Endothelial cell of umbilical vein (primary cell): Measurements from ENCODE around the gene DSCAML1. TPM values are rescaled to one million over a fixed set of nuclear protein-coding genes. Genes with fewer than 3 reads are reported as not detected.

Source experiments
- BruUV-seq: library from RNA; stranded (reverse); fragments of 400-500 nt; replicated peaks from 2 replicates; lab custom pipeline; 2021; lab: Mats Ljungman, UMichigan
- CTCF ChIA-PET: fragments of 300-600, 350-600 bp; sonication (Branson Sonifier 250); formaldehyde crosslinking; loops from one replicate; lab custom pipeline; 2021; ENCODE audit warnings: antibody characterized with exemption, inconsistent platforms; lab: Charles Lee
- POLR2A ChIA-PET: fragments of 300-600, 350-600 bp; sonication (Branson Sonifier 250); formaldehyde crosslinking; loops from one replicate; lab custom pipeline; 2021; ENCODE audit warnings: antibody characterized with exemption, inconsistent platforms; lab: Charles Lee
- DNase-seq: peaks from one replicate; pipeline ENCODE4 v3.0.0-alpha.2; 2011; ENCODE audit warnings: low read depth, low spot score
- FAIRE-seq: peaks from 2 replicates; lab custom pipeline; 2011; peaks lifted over from hg19 to GRCh38; lab: Jason Lieb, UNC
- H2AFZ ChIP-seq: 2 replicates; pipeline ENCODE4 v1.6.0; 2012; ENCODE audit warnings: low read depth, low read length, control low read depth, inconsistent platforms
- H3K27ac ChIP-seq: 2 replicates; pipeline ENCODE4 v1.5.1; 2011; ENCODE audit warnings: low read depth, mild to moderate bottlenecking, control low read depth, low read length, moderate library complexity; ENCODE audit not compliant: insufficient read depth
- H3K27me3 ChIP-seq, 2 experiments: 2 replicates each; pipeline versions ENCODE4 v1.6.0 to v1.6.1; 2011; ENCODE audit warnings: low read length in 2 of 2, mixed read lengths in 1 of 2; ENCODE audit not compliant: control insufficient read depth in 2 of 2, insufficient read depth in 2 of 2
- H3K36me3 ChIP-seq, 2 experiments: 2 replicates in 1 of 2; 3 replicates in 1 of 2; pipeline ENCODE4 v1.5.1; 2011; ENCODE audit warnings: low read length in 2 of 2, mild to moderate bottlenecking in 1 of 2, moderate library complexity in 1 of 2; ENCODE audit not compliant: control insufficient read depth in 2 of 2, insufficient read depth in 2 of 2; ENCODE audit errors: extremely low read depth in 1 of 2
- H3K4me1 ChIP-seq: 3 replicates; pipeline ENCODE4 v1.5.1; 2011; ENCODE audit warnings: mild to moderate bottlenecking, low read length; ENCODE audit not compliant: control insufficient read depth, insufficient read depth; ENCODE audit errors: extremely low read depth
- H3K4me2 ChIP-seq: 2 replicates; pipeline ENCODE4 v1.6.1; 2011; ENCODE audit warnings: low read length, control low read depth, mixed read lengths; ENCODE audit not compliant: insufficient read depth
- H3K4me3 ChIP-seq, 3 experiments: fragments of 200-600 bp in 1 of 3; sonication (generic), shearing (Covaris generic) in 1 of 3; replicated peaks in 1 of 3; 2 replicates each; pipeline ENCODE4 v1.5.1; 2011 to 2016; ENCODE audit warnings: control low read depth in 3 of 3, low read length in 3 of 3, mild to moderate bottlenecking in 2 of 3, inconsistent platforms in 1 of 3, low read depth in 1 of 3, moderate library complexity in 1 of 3; ENCODE audit not compliant: insufficient read depth in 1 of 3
- H3K79me2 ChIP-seq: 2 replicates; pipeline ENCODE4 v1.6.0; 2012; ENCODE audit warnings: low read length, inconsistent platforms; ENCODE audit not compliant: control insufficient read depth, insufficient read depth
- H3K9ac ChIP-seq: replicated peaks from 2 replicates; pipeline ENCODE3; 2011; ENCODE audit warnings: low read length, control low read depth; ENCODE audit not compliant: insufficient read depth; ENCODE audit errors: extremely low read depth
- H3K9me1 ChIP-seq: replicated peaks from 3 replicates; pipeline ENCODE4 v1.6.0; 2011; ENCODE audit warnings: mild to moderate bottlenecking, low read length; ENCODE audit not compliant: control insufficient read depth, insufficient read depth; ENCODE audit errors: extremely low read depth
- H3K9me3 ChIP-seq: replicated peaks from 2 replicates; pipeline ENCODE4 v1.5.1; 2012; ENCODE audit warnings: low read length, inconsistent platforms; ENCODE audit not compliant: control insufficient read depth, insufficient read depth
- H4K20me1 ChIP-seq: replicated peaks from 2 replicates; pipeline ENCODE3; 2011; ENCODE audit warnings: mild to moderate bottlenecking, low read length; ENCODE audit not compliant: control insufficient read depth, insufficient read depth; ENCODE audit errors: extremely low read depth
- EZH2 ChIP-seq: IDR thresholded peaks from 2 replicates; pipeline ENCODE4 v1.6.1; 2012; ENCODE audit warnings: borderline replicate concordance, low read depth, mild to moderate bottlenecking, moderate library complexity, low read length, inconsistent platforms; ENCODE audit not compliant: severe bottlenecking
- FOS ChIP-seq: IDR thresholded peaks from 2 replicates; pipeline ENCODE4 v1.6.1; 2011; ENCODE audit warnings: mild to moderate bottlenecking, low read length, moderate library complexity, borderline replicate concordance; ENCODE audit not compliant: insufficient read depth
- GATA2 ChIP-seq: IDR thresholded peaks from 2 replicates; pipeline ENCODE4 v1.7.0; 2011; ENCODE audit warnings: low read depth, mild to moderate bottlenecking, moderate library complexity, mixed read lengths, low read length; ENCODE audit not compliant: insufficient read length, insufficient read depth
- JUN ChIP-seq: IDR thresholded peaks from 2 replicates; pipeline ENCODE4 v1.6.1; 2011; ENCODE audit warnings: borderline replicate concordance, low read depth; ENCODE audit not compliant: insufficient read length, insufficient read depth
- MYC ChIP-seq: IDR thresholded peaks from one replicate; pipeline ENCODE4 v1.6.1; 2011; ENCODE audit warnings: mild to moderate bottlenecking, low read depth, low read length
- POLR2A ChIP-seq: IDR thresholded peaks from 2 replicates; pipeline ENCODE4 v1.6.1; 2012; ENCODE audit warnings: low read depth, mild to moderate bottlenecking, control low read depth, low read length
- POLR2AphosphoS5 ChIP-seq: IDR thresholded peaks from 2 replicates; pipeline ENCODE4 v1.6.1; 2012; ENCODE audit warnings: low read depth, mild to moderate bottlenecking, control low read depth, low read length, moderate library complexity; ENCODE audit not compliant: insufficient read depth
- dilution Hi-C: fragments of 300-500 bp; cut with MboI; formaldehyde crosslinking; loops from one replicate; pipeline ENCODE4 v1.15.0; 2019; ENCODE audit warnings: low sequenced_read_pairs; ENCODE audit not compliant: extremely low pct_ligation_motif_present
- intact Hi-C: fragments of 100-400 bp; cut with micrococcal nuclease; formaldehyde crosslinking; loops from one replicate; pipeline ENCODE4 v1.10.0; 2022
- polyA plus RNA-seq, 4 experiments: library from polyadenylated mRNA; depleted of rRNA in 3 of 4; stranded (reverse) in 3 of 4; unstranded in 1 of 4; fragments of >200 nt; gene quantifications; 2 replicates each; pipeline versions ENCODE4 v1.2.1 to v1.2.3, GENCODE V29; 2011 to 2012; ENCODE audit warnings: missing spikeins in 1 of 4
- total RNA-seq: library from RNA; stranded (reverse); gene quantifications from 2 replicates; pipeline ENCODE4 v1.2.3, GENCODE V29; 2021
- TF ChIP-seq, protein P1 (sequence below), 2 donors: IDR thresholded peaks; 1 replicate in 1 of 2; 2 replicates in 1 of 2; pipeline ENCODE4 v1.5.1; 2011; ENCODE audit warnings: low read length in 2 of 2, mild to moderate bottlenecking in 2 of 2, moderate library complexity in 2 of 2, control low read depth in 1 of 2, inconsistent platforms in 1 of 2, low read depth in 1 of 2; ENCODE audit not compliant: insufficient read depth in 1 of 2; ENCODE audit errors: extremely low read depth in 1 of 2
- TF ChIP-seq, protein P2 (sequence below): IDR thresholded peaks from 2 replicates; pipeline ENCODE4 v1.6.1; 2011; ENCODE audit not compliant: insufficient read depth, insufficient read length

DSCAML1 gene
- total and polyA plus RNA-seq, 2 donors (not counting 3 experiments of a cell fraction or from before 2014, with no cell fraction given) = not detected

DNA sequence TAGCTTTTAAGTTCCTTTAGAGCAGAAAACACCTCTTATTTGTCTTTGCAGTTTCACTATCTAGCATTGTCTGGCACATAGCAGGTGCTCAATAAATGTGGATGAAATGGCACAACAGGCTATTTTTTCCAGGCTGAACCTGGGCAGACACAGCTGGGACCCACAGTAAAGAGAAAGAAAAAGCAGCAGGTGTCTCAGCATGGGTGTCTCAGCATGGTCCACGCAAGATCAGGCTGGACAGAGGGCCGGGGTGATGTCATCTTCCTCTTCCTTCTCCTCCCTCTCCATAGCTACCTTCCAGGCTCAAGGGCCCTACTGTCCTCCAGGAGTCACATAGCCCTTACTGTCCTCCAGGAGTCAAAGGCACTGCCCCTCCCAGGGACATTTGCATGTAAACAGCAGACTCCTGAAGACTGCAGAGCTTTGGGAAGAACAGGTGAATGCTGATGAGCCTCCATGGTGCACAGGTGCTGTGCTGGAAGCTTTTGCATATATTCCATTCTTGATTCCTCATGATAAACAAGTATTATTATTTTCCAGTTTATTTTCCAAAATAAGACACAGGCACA is 65.2 kb downstream of the DSCAML1 start:
- ChIA-PET POLR2A (no interaction called here), CTCF (interaction anchor here (1.0 kb wide), 1 partner anchor 306 kb away, joined by 4 read pairs; no protein-coding TSS in a partner anchor)
- DNase-seq (no peak), FAIRE-seq (no peak)
- TF ChIP-seq GATA2 (no peak), EZH2 (no peak), FOS (no peak), POLR2AphosphoS5 (no peak), JUN (no peak), POLR2A (no peak), MYC (no peak)
- TF ChIP-seq, protein P1, sequence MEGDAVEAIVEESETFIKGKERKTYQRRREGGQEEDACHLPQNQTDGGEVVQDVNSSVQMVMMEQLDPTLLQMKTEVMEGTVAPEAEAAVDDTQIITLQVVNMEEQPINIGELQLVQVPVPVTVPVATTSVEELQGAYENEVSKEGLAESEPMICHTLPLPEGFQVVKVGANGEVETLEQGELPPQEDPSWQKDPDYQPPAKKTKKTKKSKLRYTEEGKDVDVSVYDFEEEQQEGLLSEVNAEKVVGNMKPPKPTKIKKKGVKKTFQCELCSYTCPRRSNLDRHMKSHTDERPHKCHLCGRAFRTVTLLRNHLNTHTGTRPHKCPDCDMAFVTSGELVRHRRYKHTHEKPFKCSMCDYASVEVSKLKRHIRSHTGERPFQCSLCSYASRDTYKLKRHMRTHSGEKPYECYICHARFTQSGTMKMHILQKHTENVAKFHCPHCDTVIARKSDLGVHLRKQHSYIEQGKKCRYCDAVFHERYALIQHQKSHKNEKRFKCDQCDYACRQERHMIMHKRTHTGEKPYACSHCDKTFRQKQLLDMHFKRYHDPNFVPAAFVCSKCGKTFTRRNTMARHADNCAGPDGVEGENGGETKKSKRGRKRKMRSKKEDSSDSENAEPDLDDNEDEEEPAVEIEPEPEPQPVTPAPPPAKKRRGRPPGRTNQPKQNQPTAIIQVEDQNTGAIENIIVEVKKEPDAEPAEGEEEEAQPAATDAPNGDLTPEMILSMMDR (IDR thresholded peaks at IDR 0.05; ENCODE audit: extremely low read depth in 1 of 2, insufficient read depth in 1 of 2, low read depth in 1 of 2, low read length in 2 of 2) = no peak
- TF ChIP-seq, protein P2, sequence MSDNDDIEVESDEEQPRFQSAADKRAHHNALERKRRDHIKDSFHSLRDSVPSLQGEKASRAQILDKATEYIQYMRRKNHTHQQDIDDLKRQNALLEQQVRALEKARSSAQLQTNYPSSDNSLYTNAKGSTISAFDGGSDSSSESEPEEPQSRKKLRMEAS = no peak
- H3K79me2 ChIP-seq = no peaks in the 10 kb centered on the region
- H3K9me3 ChIP-seq = no peaks in the 10 kb centered on the region
- no peaks in the 10 kb centered on the region for H3K4me1 ChIP-seq
- H3K9me1 ChIP-seq = no peaks in the 10 kb centered on the region
- no peak overlapping the region for H3K27ac ChIP-seq
- H3K27me3 ChIP-seq = peaks cover 2 to 5% of the 10 kb centered on the region in 2 experiments
- H3K36me3 ChIP-seq = no peaks in the 10 kb centered on the region
- intact Hi-C loops = no loop called here
- H3K4me3 ChIP-seq = no peak overlapping the region
- H2AFZ ChIP-seq = no peak overlapping the region
- H3K4me2 ChIP-seq = no peak overlapping the region
- H4K20me1 ChIP-seq = no peaks in the 10 kb centered on the region
- H3K9ac ChIP-seq = no peak overlapping the region
- BruUV-seq = no TSS peak
- dilution Hi-C loops = no loop called here
